Measurements from ENCODE around the gene CCNT2.

Gene CCNT2

GRCh38 chr2:134985061-134985460 is 66.4 kb downstream of the CCNT2 start:
- TF ChIP-seq POLR2A (IDR thresholded peaks at IDR 0.05; ENCODE audit: extremely low read depth, insufficient read length) = no peak
- TF ChIP-seq MYC (IDR thresholded peaks at IDR 0.05; ENCODE audit: low read depth, low read length) = no peak
- no peak overlapping the region for H3K4me3 ChIP-seq (ENCODE audit: low read depth, low read length)
- DNase-seq (ENCODE audit: low read depth) = no peak

- peak; percentile 59 for DNase-seq (ENCODE audit: low read depth)
- no peak for TF ChIP-seq MAX (IDR thresholded peaks at IDR 0.05; ENCODE audit: low read depth, low read length)
- TF ChIP-seq CTCF (IDR thresholded peaks at IDR 0.05; ENCODE audit: low read depth, low read length) = peak; percentile 5
- H3K4me3 ChIP-seq (ENCODE audit: low read depth, low read length) = no peak overlapping the region
Measured at GRCh38 chr2:134988994-134989605, 70.5 kb downstream of the CCNT2 start.

- TF ChIP-seq CTCF (IDR thresholded peaks at IDR 0.05; ENCODE audit: low read depth, low read length) (no peak), MYC (IDR thresholded peaks at IDR 0.05; ENCODE audit: low read depth, low read length) (no peak), POLR2A (IDR thresholded peaks at IDR 0.05; ENCODE audit: extremely low read depth, insufficient read length) (no peak)
- no peak overlapping the region for H3K4me3 ChIP-seq (ENCODE audit: low read depth, low read length)
- DNase-seq (ENCODE audit: low read depth) = no peak
Measured at GRCh38 chr2:134999521-134999920, 80.9 kb downstream of the CCNT2 start.

- TF ChIP-seq MYC (IDR thresholded peaks at IDR 0.05; ENCODE audit: low read depth, low read length) = no peak
- no peak for TF ChIP-seq POLR2A (IDR thresholded peaks at IDR 0.05; ENCODE audit: extremely low read depth, insufficient read length)
- TF ChIP-seq CTCF (IDR thresholded peaks at IDR 0.05; ENCODE audit: low read depth, low read length) = no peak
- TF ChIP-seq MAX (IDR thresholded peaks at IDR 0.05; ENCODE audit: low read depth, low read length) = no peak
- no peak for DNase-seq (ENCODE audit: low read depth)
- H3K4me3 ChIP-seq (ENCODE audit: low read depth, low read length) = no peak overlapping the region
Measured at GRCh38 chr2:135002836-135003235, 84.2 kb downstream of the CCNT2 start.

- TF ChIP-seq POLR2A (IDR thresholded peaks at IDR 0.05; ENCODE audit: extremely low read depth, insufficient read length) (no peak), MAX (IDR thresholded peaks at IDR 0.05; ENCODE audit: low read depth, low read length) (peak; percentile 40; the same call in 1 of the 2 replicates), MYC (IDR thresholded peaks at IDR 0.05; ENCODE audit: low read depth, low read length) (no peak), CTCF (IDR thresholded peaks at IDR 0.05; ENCODE audit: low read depth, low read length) (peak; percentile 97)
- DNase-seq (ENCODE audit: low read depth) = peak; percentile 80
- H3K4me3 ChIP-seq (ENCODE audit: low read depth, low read length) = no peak overlapping the region
Measured at GRCh38 chr2:135004005-135004746, 85.6 kb downstream of the CCNT2 start.

- no peak for DNase-seq (ENCODE audit: low read depth)
- H3K4me3 ChIP-seq (ENCODE audit: low read depth, low read length) = no peak overlapping the region
- TF ChIP-seq CTCF (IDR thresholded peaks at IDR 0.05; ENCODE audit: low read depth, low read length) (no peak), MYC (IDR thresholded peaks at IDR 0.05; ENCODE audit: low read depth, low read length) (no peak), POLR2A (IDR thresholded peaks at IDR 0.05; ENCODE audit: extremely low read depth, insufficient read length) (no peak), MAX (IDR thresholded peaks at IDR 0.05; ENCODE audit: low read depth, low read length) (no peak)
Measured at GRCh38 chr2:135005753-135006152, 87.1 kb downstream of the CCNT2 start.
